ENCODE data around the gene CCDC122. TPM values are rescaled to one million over a fixed set of nuclear protein-coding genes. Genes with fewer than 3 reads are reported as not detected.
A peak's percentile ranks its signal among the peaks of the same experiment; 100 is the strongest.
"Not testable (repeated sequence)": the region's sequence is repeated elsewhere in the genome, so short reads cannot be mapped to it uniquely, and the experiment has no call there.

CCDC122 gene
- total RNA-seq, 1 donor from 2014 or later, result 2.8 TPM

DNA sequence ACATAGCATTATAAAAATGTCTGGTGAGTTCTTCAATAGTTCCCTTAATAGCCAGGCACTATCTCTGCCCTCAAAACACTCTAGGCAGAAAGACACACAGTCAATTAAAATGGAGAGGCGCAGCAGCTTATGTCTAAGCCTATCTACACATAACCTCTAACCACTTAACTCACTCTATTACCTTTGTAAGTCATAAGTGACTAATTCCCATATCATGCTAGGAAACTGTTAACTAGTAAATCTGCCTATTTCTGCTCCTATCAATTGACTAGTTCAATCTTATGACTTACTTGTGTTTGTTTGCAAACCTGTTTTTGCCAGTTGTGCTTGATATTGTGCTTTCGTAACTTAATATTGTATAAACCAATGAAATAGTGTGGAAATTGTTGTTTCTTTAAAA lies 3.2 kb downstream of the CCDC122 start:
- no peak for DNase-seq

DNA sequence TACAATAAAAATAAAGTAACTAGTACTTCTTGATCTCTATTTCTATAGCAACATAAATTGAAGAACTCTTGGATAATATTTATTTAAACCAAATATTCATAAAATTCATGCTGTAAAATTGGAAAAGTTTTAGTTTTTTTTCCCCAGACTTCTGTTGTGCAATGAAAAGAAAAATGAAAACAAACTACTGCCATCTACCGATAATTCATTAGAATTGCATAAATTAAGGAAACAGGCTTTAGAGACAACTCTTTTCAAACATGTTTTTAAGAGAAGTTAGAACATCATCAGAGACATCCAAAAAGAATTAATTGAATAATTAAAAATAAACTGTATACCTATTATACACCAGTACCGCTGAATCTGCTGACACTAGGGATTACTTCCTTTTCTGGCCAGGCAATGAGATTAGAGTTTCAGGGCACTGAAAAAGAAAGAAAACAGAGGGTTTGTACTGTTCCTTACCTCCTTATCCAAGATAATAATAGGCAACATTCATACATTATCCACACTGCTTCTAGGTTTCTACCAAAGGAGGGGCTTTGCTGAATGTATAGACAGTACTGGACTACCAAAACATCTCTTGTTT lies 4.9 kb downstream of the CCDC122 start:
- peak; percentile 7 for DNase-seq

DNA sequence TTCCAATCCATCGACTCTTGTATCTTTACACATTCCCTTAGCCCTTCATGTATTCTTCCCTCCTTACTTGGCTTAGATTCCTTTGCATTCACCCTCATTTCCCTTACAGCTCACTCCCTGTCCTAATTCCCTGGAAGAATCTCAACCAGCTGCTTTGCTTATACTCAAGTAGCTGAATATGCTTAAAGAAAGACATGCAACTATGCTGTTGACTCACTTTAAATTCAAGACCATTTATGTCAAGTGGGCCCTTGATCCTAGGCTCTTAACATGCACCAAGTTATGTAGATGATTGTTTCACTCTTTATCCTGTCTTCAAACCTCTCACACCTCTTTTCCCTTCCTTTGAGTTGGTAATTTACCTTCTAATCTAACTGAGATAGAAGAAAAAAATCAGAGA lies 7.4 kb downstream of the CCDC122 start:
- no peak for DNase-seq

DNA sequence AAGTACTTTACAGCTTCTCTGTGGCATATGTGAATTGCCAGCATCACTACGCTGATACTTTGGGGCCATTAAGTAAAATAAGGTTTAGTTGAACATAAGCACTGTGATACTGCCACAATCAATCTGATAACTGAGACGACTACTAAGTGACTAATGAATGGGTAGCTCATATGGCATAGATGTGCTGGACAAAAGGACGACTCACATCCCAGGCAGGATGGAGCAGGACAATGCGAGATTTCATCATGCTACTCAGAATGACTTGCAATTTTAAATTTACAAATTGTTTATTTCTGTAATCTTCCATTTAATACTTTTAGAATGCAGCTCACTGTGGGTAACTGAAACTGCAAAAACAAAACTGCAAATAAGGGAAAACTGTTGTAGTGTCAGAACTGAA lies 13.6 kb downstream of the CCDC122 start:
- no peak for DNase-seq

DNA sequence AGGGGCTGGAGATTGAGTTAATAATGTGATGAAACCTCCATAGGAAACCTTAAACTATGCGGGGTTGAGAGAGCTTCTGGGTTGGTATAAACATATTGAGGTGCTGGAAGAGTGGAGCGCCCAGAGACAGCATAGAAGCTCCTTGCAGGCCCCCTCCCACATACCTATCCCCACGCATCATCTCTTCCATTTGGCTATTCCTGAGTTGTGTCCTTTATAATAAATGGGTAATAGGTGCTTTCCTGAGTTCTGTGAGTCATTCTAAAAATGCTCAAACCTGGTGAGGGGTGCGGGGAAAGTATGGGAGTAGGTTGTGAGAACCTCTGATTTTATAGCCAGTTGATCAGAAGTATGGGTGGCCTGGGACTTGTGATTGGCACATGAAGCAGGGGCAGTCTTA lies 14.6 kb downstream of the CCDC122 start:
- DNase-seq, result no peak

DNA sequence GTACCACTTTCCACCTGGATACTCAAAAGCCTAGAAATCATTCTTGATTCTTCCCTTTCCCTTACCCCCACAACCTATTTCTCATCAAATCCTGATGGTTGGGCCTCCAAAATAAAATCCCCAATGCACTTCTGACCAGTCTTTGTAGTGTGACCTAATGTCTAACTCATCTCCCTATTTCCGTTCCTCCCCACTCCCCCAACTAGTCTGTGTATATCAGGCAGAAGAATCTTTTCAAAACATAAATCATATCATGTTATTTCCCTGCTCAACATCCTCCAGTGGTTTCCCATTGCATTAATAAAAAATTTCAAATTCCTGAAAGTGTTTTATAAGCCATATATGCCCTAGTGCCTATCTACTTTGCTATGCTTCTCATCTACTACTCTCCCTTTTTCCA lies 17.7 kb downstream of the CCDC122 start:
- no peak for DNase-seq

DNA sequence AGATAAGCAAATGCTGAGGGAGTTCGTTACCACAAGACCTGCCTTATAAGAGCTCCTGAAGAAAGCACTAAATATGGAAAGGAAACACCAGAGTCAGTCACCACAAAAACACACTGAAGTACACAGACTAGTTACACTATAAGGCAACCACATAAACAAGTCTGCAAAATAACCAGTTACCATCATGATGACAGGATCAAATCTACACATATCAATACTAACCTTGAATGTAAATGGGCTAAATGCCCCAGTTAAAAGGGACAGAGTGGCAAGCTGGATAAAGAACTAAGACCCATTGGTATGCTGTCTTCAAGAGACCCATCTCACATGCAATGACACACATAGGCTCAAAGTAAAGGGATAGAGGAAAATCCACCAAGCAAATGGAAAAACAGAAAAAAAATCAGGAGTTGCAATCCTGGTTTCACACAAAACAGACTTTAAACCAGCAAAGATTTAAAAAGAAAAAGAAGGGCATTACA lies 26.6 kb downstream of the CCDC122 start:
- DNase-seq, result no peak

DNA sequence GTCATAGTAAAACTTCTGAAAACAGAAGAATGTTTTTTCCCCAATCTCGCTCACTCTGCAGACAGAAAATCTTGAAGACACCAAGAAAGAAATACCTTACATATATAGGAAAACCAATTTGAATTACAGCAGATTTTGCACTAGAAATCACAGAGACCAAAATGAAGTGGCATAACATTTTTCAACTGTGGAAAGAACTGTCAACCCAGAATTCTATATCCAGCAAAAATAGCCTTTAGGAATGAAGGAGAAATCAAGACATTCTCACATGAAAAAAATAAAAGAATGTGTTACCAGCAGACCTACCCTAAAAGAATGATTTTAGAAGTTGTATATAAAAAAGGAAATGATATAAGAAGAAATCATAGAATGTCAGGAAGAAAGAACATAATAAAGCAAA lies 28.7 kb downstream of the CCDC122 start:
- DNase-seq, result no peak

DNA sequence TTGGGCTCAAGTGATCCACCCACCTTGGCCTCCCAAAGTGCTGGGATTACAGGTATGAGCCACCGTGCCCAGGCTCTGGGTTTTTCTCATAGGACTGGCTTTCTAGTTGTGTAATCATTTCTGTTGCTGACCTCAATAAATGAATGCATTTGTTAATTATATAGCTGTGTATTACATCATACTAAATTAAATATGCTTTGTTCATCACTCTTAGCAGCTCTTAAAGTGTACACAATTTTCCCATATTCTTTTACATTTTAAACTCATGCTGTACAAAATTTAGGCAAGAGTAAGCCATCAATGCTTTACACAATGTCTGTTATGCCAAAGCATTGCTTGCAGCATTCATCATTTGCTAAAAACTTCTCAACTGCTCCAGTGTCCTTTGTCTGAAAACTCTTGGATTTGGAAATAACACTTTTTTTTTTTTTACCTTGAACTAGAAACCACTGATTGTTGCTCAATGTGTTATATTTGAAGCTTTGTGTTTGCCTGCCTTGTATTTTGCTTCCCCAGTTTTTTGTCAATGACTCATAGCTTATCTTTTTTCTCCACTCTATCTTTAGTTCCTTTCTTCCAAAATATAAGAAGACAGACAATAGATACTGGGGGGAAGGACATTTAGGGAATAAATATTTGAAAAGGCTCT lies 31.4 kb downstream of the CCDC122 start:
- DNase-seq, result no peak

DNA sequence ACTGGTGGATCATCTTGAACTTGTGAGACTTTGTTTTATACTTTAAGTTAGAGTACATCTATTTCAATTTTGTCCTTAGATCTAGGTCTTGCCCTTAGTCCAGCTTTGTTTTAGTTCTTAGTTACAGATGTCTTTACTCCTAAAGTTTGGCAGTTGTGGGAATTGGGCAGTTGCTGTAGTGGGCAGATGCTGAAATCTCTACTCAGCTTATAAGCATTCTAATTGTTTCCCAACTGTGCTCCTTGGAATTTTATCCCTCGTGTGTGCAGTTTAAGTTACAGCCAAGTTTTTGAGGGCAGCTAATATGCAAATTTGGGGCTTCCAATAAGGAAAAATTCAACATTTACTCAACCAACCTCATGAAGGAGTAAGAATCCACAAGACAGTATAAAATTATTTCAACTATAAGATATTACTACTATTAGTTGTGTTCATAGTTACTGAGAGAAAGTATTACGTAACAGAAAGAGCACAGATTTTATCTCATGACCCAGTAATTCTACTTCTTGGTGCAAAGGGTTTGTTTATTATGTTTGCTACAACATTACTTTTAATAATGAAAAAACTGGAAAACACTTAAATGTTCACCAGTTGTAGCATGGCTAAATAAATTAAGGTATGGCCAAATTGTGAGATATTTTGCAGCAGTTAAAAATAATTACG lies 32.9 kb downstream of the CCDC122 start:
- no peak for DNase-seq

DNA sequence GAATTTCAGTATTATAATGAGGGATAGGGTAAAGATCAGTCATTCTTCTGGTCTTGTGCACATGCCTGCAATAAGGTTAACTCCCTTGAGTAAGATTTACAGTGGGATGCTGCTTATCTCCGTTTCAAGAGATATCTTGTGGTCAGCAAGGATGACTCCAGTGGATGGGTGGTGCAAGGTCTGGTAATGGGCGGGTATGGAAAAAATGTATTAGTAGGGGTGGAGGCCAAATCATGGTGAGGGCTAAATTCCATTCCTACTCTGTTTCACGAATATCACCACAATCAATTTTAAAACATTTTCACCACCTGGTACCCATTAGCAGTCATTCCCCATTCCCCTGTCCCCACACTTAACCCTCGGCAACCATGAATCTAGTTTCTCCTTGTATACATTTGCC lies 40.6 kb downstream of the CCDC122 start:
- DNase-seq, result no peak

DNA sequence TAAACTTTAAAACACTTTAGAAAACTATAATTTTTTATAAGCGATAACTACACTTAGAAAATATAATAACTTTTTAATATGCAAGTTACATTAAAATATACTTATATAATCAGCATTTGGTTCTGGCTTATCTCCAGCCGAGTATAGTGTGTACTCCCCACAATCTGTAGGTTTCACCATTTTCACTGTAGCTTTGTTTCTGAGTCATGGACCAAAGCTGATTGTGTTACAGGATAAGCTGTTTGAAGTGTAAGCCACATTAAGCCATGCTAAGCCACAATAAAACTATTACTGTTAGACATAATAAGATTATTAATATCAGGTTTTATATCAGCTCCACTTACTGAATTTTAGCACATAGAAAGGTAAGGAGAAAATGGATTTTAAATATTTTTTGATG lies 43.8 kb downstream of the CCDC122 start:
- no peak for DNase-seq

DNA sequence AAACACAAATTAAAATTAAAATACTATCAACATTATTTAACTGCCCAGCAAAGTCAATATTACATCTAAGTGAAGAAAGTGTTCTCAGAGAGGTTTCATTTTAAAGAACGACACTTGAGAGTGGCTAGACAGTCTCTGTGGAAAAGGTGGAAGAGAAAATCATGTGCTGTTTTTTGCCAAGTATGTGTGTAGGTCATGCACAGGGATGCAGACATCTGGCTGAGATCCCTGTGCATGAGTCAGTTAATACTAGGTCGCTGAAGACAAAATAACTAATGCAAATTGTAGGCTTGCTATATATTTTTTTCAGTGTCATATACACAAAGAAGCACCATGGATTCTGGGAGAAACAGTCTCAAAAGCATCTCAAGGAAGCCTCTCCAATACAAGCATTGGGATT lies 48.5 kb downstream of the CCDC122 start:
- DNase-seq, result no peak

DNA sequence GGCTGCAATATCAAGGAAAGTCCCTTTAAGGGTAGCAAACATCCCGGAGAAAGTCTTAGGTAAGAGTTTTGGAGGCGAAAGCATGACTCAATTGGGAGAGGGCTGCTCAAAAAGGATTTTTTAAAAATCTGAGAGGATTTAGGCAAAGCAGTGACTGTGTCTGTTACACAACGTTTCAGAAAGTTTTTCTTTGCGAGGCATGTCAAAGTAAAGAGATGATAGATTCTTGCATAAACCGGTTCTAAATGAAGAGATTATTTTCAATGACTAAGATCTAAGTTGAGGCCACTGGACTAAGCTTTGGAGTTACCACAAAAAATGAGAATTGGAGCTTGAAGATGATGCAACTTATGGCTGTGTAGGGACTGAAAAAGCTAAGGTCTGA lies 49.1 kb downstream of the CCDC122 start:
- no peak for DNase-seq

DNA sequence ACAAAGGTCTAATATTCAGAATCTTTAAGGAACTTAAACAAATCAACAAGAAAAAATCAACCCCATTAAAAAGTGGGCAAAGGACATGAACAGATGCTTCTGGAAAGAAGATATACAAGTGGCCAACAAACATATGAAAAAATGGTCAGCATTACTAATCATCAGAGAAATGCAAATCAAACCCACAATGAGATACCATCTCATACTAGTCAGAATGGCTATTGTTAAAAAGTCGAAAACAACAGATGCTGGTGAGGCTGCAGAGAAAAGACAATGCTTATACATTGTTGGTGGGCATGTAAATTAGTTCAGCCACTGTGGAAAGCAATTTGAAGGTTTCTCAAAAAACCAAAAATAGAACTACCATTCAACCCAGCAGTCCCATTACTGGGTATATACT lies 54.9 kb downstream of the CCDC122 start:
- DNase-seq, result not testable (repeated sequence)

DNA sequence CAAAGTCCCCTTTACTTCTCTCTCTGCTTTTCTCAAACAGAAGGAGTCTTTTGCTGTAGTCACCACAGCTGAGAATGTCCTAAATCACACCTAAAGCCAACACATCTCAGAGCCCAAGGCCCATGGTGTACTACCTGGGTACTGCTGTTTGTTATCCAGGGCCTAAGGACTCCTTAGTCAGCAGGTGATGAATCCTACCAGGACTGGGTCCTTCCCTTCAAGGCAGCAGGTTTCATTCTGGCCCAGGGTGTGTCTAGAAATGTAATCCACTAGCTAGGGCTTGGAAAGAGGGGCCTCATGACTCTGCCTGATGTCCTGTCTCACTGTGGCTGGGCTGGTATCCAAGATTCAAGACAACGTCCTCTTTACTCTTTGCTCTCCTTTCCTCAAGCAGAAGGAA lies 56.6 kb downstream of the CCDC122 start:
- no peak for DNase-seq

DNA sequence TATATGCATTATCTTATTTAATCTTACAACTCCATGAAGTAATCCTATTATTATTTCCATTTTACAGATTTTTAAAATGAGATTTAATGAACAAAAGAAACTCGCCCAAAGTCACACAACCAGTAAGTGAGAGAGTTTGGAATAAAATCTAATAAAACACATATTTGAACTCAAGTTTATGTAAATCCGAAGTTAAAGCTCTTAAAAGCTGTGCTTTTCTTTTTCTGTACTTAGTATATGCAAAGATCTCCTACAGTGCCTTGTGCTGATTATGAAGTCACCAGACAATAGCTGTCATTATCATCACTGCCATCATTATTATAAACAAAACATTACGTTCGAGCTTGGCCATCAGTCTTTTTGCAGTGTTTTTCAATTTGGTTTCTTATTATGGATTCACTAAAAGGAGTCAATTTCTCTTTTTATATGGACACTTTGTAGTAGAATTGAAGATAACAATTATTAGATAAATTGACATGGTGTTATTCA lies 63.1 kb downstream of the CCDC122 start:
- no peak for DNase-seq

DNA sequence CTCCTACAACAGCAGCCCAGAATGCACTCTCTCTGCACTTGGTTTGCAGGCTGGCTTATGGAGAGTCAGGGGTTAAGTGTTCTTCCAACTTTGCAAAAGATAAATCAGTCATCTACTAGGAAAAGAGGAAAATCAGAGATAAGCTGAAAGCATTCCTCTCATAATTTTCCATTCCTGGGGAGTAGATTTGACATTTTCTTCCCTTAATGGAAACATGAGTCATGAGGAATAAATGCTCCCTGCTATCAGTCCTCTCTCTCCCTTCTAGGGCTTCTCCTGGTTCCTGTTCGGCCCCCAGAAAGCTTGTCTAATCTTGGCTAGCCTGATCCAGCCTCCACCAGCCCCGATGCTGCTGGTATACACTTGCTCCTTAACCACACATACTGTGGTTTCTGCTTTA lies 64.3 kb downstream of the CCDC122 start:
- no peak for DNase-seq

DNA sequence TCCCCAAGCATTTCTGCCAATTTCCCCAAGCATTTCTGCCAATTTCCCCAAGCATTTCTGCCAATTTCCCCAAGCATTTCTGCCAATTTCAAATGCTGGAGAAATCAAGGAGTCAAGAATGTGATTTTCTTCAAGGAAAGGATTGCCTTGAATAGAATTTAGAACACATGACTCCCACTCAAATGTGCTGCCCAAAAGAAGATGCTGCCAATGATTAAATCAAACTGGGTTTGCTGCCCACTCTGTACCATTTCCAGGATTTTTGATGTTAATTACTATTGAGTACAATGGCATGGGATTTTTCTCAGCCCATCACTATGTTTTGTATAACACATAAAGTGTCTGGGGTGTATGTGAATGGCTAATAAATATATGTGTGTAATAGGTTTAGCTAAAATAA lies 70.9 kb downstream of the CCDC122 start:
- no peak for DNase-seq

DNA sequence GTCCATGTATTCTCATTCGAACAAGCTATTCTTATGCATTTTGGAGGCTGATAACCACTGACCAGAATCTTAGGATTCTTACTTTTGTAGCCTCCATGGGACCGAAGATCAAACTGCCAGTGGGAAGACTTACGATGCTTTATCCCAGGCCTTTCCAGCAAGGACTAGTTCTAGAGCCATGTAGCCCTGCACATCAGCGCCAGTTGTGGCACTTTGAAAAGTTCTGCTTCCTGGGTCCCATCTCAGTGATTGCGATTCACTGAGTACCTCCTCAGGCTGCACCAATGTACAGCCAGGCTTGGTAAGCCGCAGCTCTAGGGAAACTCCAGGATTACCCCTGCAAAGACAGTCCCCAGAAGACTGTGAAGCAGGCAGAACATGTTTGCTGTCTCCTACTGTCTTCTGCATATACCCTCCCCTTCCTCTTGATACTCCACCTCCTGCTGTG lies 73.8 kb downstream of the CCDC122 start:
- DNase-seq, result no peak

DNA sequence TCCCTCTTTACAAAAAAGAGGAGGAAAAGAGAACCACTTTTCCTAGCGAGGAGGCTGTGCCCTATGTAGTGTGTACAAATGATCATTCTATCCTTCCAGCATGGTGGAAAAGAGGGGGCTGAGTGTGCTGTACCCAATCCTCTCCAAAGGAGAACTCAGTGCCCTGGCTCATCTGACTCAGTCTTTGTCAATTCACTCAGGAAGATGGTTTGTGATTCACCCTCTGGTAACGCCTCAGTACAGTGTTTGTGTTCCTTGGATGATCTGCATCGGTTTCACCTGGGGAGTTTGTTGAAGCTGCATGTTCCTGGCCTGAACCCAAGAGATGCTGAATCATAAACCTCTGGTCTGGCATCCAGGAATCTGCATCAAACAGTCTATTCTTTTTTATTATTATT lies 74.5 kb downstream of the CCDC122 start:
- DNase-seq, result no peak

DNA sequence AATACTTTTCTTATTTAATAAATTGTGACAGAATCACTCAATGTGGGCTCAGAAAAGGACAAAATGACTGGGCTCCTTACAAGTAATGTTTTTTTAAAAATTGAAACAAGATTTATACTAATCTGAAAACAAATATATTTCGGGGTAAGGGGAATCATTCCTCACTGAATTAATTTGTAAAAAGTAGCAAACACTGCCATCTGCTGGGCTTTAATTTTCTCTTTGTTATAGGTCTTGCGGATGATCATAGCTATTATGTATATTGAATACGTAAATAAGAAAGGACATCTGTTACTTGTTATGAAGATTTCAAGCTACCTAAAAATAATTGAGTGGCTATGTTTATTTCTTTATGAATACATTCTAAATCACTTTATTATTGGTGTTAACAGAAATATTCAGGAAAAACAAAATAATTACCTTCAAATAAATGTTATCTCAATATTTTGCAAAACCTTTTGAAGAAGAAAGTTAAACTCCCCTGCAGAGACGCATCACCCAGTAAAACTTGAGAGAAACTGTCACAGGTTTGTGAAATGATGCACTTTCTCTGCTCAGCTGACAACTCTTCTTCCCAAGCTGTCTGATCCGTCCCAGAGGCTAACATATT lies 75.0 kb downstream of the CCDC122 start:
- peak; percentile 80 for DNase-seq

DNA sequence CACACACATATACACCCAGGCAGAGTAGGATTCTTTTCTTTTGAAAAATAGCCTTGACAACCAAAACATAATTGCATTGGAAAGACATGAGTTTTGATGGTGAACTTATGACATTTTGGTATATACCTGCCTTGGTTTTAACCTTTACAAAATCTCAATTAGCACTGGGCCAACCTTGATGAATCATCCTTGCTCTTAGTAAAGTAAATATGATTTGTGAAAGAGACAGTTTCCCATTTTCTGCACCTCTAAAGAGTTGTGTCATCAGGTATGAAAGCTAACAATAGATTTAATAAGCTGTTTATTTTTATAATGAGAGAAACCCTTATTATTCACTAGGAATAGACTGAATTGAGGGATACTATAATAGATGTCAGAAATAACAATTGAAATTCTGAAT lies 77.0 kb downstream of the CCDC122 start:
- no peak for DNase-seq
